GM12878 (cell line): Measurements from ENCODE around the gene TRIM7. TPM values are rescaled to one million over a fixed set of nuclear protein-coding genes. Genes with fewer than 3 reads are reported as not detected.

Source experiments
- ATF7 ChIP-seq: fragments of 450-650 bp; IDR thresholded peaks from 2 replicates; pipeline ENCODE4 v1.6.1; 2016; ENCODE audit warnings: low read depth, mild to moderate bottlenecking
- CBFB ChIP-seq: IDR thresholded peaks from 2 replicates; pipeline ENCODE4 v1.6.1; 2016; ENCODE audit warnings: antibody characterized with exemption, low read depth
- CHD4 ChIP-seq: fragments of 200-600 bp; sonication (generic); IDR thresholded peaks from 2 replicates; pipeline ENCODE4 v1.6.1; 2016; ENCODE audit warnings: mild to moderate bottlenecking
- CTCF ChIP-seq, 3 experiments: IDR thresholded peaks in 2 of 3; conservative IDR thresholded peaks in 1 of 3; 2 replicates each; pipeline ENCODE4 v1.5.1; 2011; ENCODE audit warnings: low read depth in 3 of 3, low read length in 3 of 3, mild to moderate bottlenecking in 3 of 3, control low read depth in 2 of 3, moderate library complexity in 2 of 3, inconsistent platforms in 1 of 3, mixed read lengths in 1 of 3; ENCODE audit not compliant: control insufficient read depth in 2 of 3, insufficient read depth in 1 of 3; ENCODE audit errors: extremely low read depth in 1 of 3
- ELK1 ChIP-seq: IDR thresholded peaks from 2 replicates; pipeline ENCODE4 v1.6.1; 2012; ENCODE audit warnings: low read depth, low read length, improper control_type of control experiment
- FOXK2 ChIP-seq: fragments of 450-650 bp; IDR thresholded peaks from 2 replicates; pipeline ENCODE4 v1.6.1; 2017; ENCODE audit warnings: mild to moderate bottlenecking, moderate library complexity
- GABPA ChIP-seq: IDR thresholded peaks from 2 replicates; pipeline ENCODE4 v1.6.1; 2014; ENCODE audit warnings: antibody characterized with exemption, low read depth, mild to moderate bottlenecking, inconsistent platforms
- HDAC6 ChIP-seq: fragments of 200-600 bp; sonication (generic); IDR thresholded peaks from one replicate; pipeline ENCODE4 v1.8.0; 2017; ENCODE audit warnings: antibody characterized with exemption; ENCODE audit not compliant: unreplicated experiment
- IRF4 ChIP-seq: IDR thresholded peaks from 2 replicates; pipeline ENCODE4 v1.6.1; 2011; ENCODE audit warnings: low read depth, low read length
- MTA2 ChIP-seq: fragments of 450-650 bp; IDR thresholded peaks from 2 replicates; pipeline ENCODE4 v1.6.1; 2016; ENCODE audit warnings: low read depth, mild to moderate bottlenecking, moderate library complexity
- MXI1 ChIP-seq: fragments of 150-350 bp; IDR thresholded peaks from 2 replicates; pipeline ENCODE4 v1.6.1; 2011; ENCODE audit warnings: low read depth, mild to moderate bottlenecking, inconsistent platforms, low read length, improper control_type of control experiment
- NFYA ChIP-seq: IDR thresholded peaks from 2 replicates; pipeline ENCODE4 v1.6.1; 2011; ENCODE audit warnings: low read depth, mild to moderate bottlenecking, low read length, improper control_type of control experiment, borderline replicate concordance
- POU2F2 ChIP-seq: IDR thresholded peaks from 3 replicates; pipeline ENCODE4 v1.6.1; 2011; ENCODE audit warnings: low read depth, mild to moderate bottlenecking, low read length, borderline replicate concordance
- RAD21 ChIP-seq: IDR thresholded peaks from 2 replicates; pipeline ENCODE4 v1.6.1; 2011; ENCODE audit warnings: mild to moderate bottlenecking, low read depth, low read length, moderate library complexity; ENCODE audit not compliant: insufficient read depth
- SIN3A ChIP-seq: IDR thresholded peaks from 2 replicates; pipeline ENCODE4 v1.6.1; 2012; ENCODE audit warnings: low read depth, low read length, improper control_type of control experiment
- TBL1XR1 ChIP-seq: IDR thresholded peaks from 2 replicates; pipeline ENCODE4 v1.6.1; 2012; ENCODE audit warnings: low read depth, low read length, improper control_type of control experiment
- TCF12 ChIP-seq: IDR thresholded peaks from 2 replicates; pipeline ENCODE4 v1.6.1; 2011; ENCODE audit warnings: low read depth, mild to moderate bottlenecking, low read length
- YBX1 ChIP-seq: fragments of 450-650 bp; IDR thresholded peaks from 2 replicates; pipeline ENCODE4 v1.6.1; 2016; ENCODE audit warnings: antibody characterized with exemption
- YY1 ChIP-seq: IDR thresholded peaks from 2 replicates; pipeline ENCODE4 v1.6.1; 2011; ENCODE audit warnings: low read depth, mild to moderate bottlenecking, low read length
- ZBTB33 ChIP-seq: fragments of 450-650 bp; IDR thresholded peaks from 2 replicates; pipeline ENCODE4 v1.6.1; 2017; ENCODE audit warnings: mild to moderate bottlenecking
- ZBTB4 ChIP-seq: fragments of 450-650 bp; formaldehyde crosslinking; IDR thresholded peaks from 2 replicates; pipeline ENCODE4 v1.4.0; 2022; ENCODE audit warnings: mild to moderate bottlenecking, moderate library complexity
- polyA plus RNA-seq, 11 experiments: library from polyadenylated mRNA; depleted of rRNA in 4 of 11; unstranded in 6 of 11; stranded (reverse) in 5 of 11; fragments of >200 nt; fragmentation: Nextera tagmentation in 4 of 11; fragmentation: Illumina TruSeq in 1 of 11; extraction: Ambion mirVana in 4 of 11; extraction: Trizol in 1 of 11; gene quantifications; 1 replicate in 1 of 11; 2 replicates in 10 of 11; pipeline versions ENCODE4 v1.2.1 to v1.2.3, GENCODE V29; 2011 to 2016; ENCODE audit warnings: inconsistent platforms in 2 of 11, missing spikeins in 2 of 11, low read depth in 1 of 11
- total RNA-seq, 4 experiments: library from RNA; depleted of rRNA in 3 of 4; stranded (reverse); fragments of >200 nt in 3 of 4; fragmentation: Illumina TruSeq in 1 of 4; extraction: Trizol in 1 of 4; gene quantifications; 2 replicates each; pipeline versions ENCODE4 v1.2.1 to v1.2.3, GENCODE V29; 2013 to 2021

The TRIM7 gene
- total and polyA plus RNA-seq, 10 of the 15 experiments (the other 5 are each of a cell fraction or from before 2014, with no cell fraction given), result 0.02 to 1.6 (median 0.41) TPM

GRCh38 chr5:181159286-181160151 is 45.5 kb downstream of the TRIM7 start (continued):
- TF ChIP-seq MXI1 (no peak), CHD4 (no peak), MTA2 (0 out of 2 replicates have a peak, but pooled peaks have one; percentile 23), TCF12 (peak; percentile 53; the same call in 1 of the 2 replicates), POU2F2 (no peak), ZBTB4 (no peak), FOXK2 (no peak), CBFB (no peak), RAD21 (peak; percentile 95), YBX1 (no peak), TBL1XR1 (peak; percentile 26; the same call in 1 of the 2 replicates), ATF7 (0 out of 2 replicates have a peak, but pooled peaks have one; percentile 29), YY1 (peak; percentile 52; the same call in 1 of the 2 replicates), SIN3A (0 out of 2 replicates have a peak, but pooled peaks have one; percentile 23), NFYA (no peak), HDAC6 (no peak), IRF4 (0 out of 2 replicates have a peak, but pooled peaks have one; percentile 22), ELK1 (no peak), CTCF (IDR thresholded peaks at IDR 0.05 in 2 of 3, conservative IDR thresholded peaks at IDR 0.05 in 1 of 3; ENCODE audit: control insufficient read depth in 2 of 3, extremely low read depth in 1 of 3, insufficient read depth in 1 of 3, low read depth in 3 of 3, low read length in 3 of 3) (peak; percentile 86 to 97 (median 88)), ZBTB33 (no peak), GABPA (no peak)
